IPS DF 19.7 (cell line): ENCODE results near the gene NANOS1.
"Not testable (repeated sequence)": the region's sequence is repeated elsewhere in the genome, so short reads cannot be mapped to it uniquely, and the experiment has no call there.

ENCODE experiments used
- DNase-seq: peaks from one replicate; pipeline ENCODE4 v3.0.0-alpha.2; 2013; ENCODE audit warnings: low read depth, low spot score

NANOS1 gene

GRCh38 chr10:119007211-119007574 lies 22.3 kb upstream of the NANOS1 start:
- no peak for DNase-seq

- DNase-seq: no peak
Measured at GRCh38 chr10:119020627-119020946, 8.9 kb upstream of the NANOS1 start.

- peak; percentile 63 for DNase-seq
Measured at GRCh38 chr10:119022846-119023552, 6.5 kb upstream of the NANOS1 start.

- DNase-seq: no peak
Measured at GRCh38 chr10:119023553-119023868, 6.0 kb upstream of the NANOS1 start.

GRCh38 chr10:119024882-119025281 lies 4.6 kb upstream of the NANOS1 start:
- DNase-seq: no peak

GRCh38 chr10:119025336-119025735 lies 4.2 kb upstream of the NANOS1 start:
- DNase-seq: no peak

- no peak for DNase-seq
Measured at GRCh38 chr10:119025776-119026175, 3.7 kb upstream of the NANOS1 start.

- DNase-seq: no peak
Measured at GRCh38 chr10:119026301-119027110, 3.0 kb upstream of the NANOS1 start.

GRCh38 chr10:119028445-119028899 lies 1.0 kb upstream of the NANOS1 start:
- not testable (repeated sequence) for DNase-seq

- no peak for DNase-seq
Measured at GRCh38 chr10:119028900-119029612, 458 bp upstream of the NANOS1 start.

GRCh38 chr10:119030421-119031250 lies 1.1 kb downstream of the NANOS1 start:
- no peak for DNase-seq

GRCh38 chr10:119031496-119032059 lies 2.1 kb downstream of the NANOS1 start:
- no peak for DNase-seq

GRCh38 chr10:119039161-119039560 lies 9.6 kb downstream of the NANOS1 start:
- DNase-seq: no peak

GRCh38 chr10:119041326-119041725 lies 11.8 kb downstream of the NANOS1 start:
- no peak for DNase-seq

- no peak for DNase-seq
Measured at GRCh38 chr10:119042169-119042568, 12.7 kb downstream of the NANOS1 start.

- no peak for DNase-seq
Measured at GRCh38 chr10:119045561-119045960, 16.0 kb downstream of the NANOS1 start.

- DNase-seq: no peak
Measured at GRCh38 chr10:119049361-119049760, 19.8 kb downstream of the NANOS1 start.

- DNase-seq: no peak
Measured at GRCh38 chr10:119049777-119050176, 20.3 kb downstream of the NANOS1 start.

GRCh38 chr10:119051775-119052174 lies 22.3 kb downstream of the NANOS1 start:
- no peak for DNase-seq

GRCh38 chr10:119055472-119055871 lies 26.0 kb downstream of the NANOS1 start:
- DNase-seq: no peak

- no peak for DNase-seq
Measured at GRCh38 chr10:119058010-119058409, 28.5 kb downstream of the NANOS1 start.
